OCI-LY3 (cell line): Measurements from ENCODE around the gene VCP.

Experiments
- H2AFZ ChIP-seq: fragments of 200-600, 300-600 bp; shearing (Covaris generic); 2 replicates; pipeline ENCODE4 v1.6.0; 2014; ENCODE audit warnings: antibody characterized with exemption, low read depth, low read length
- H3K27ac ChIP-seq: fragments of 200-600, 300-600 bp; sonication (generic); 2 replicates; pipeline ENCODE4 v1.5.1; 2014; ENCODE audit warnings: mild to moderate bottlenecking, low read length, moderate library complexity, mixed read lengths
- H3K27me3 ChIP-seq: fragments of 200-600, 300-600 bp; sonication (generic); 2 replicates; pipeline ENCODE4 v1.6.1; 2014; ENCODE audit warnings: low read depth, low read length, mixed read lengths
- H3K36me3 ChIP-seq: fragments of 200-600, 300-600 bp; sonication (generic); replicated peaks from 2 replicates; pipeline ENCODE3; 2014; ENCODE audit warnings: low read depth, low read length, mixed read lengths
- H3K4me1 ChIP-seq: fragments of 300-600, 200-600 bp; sonication (generic); 2 replicates; pipeline ENCODE4 v1.6.1; 2014; ENCODE audit warnings: low read length, mixed read lengths
- H3K4me2 ChIP-seq: fragments of 200-600, 300-600 bp; sonication (generic); 2 replicates; pipeline ENCODE4 v1.6.1; 2014; ENCODE audit warnings: low read length, mixed read lengths
- H3K4me3 ChIP-seq: fragments of 300-600, 200-600 bp; sonication (generic); 2 replicates; pipeline ENCODE4 v1.5.1; 2014; ENCODE audit warnings: antibody characterized with exemption, mild to moderate bottlenecking, low read length, moderate library complexity
- H3K79me2 ChIP-seq: fragments of 300-600, 200-600 bp; shearing (Covaris generic); 2 replicates; pipeline ENCODE4 v1.6.1; 2014; ENCODE audit warnings: mild to moderate bottlenecking, low read length, mixed read lengths
- H3K9ac ChIP-seq: fragments of 300-600, 200-600 bp; shearing (Covaris generic); 2 replicates; pipeline ENCODE4 v1.6.0; 2014; ENCODE audit warnings: mild to moderate bottlenecking, low read length, moderate library complexity
- H3K9me3 ChIP-seq: fragments of 200-600, 300-600 bp; shearing (Covaris generic); 2 replicates; pipeline ENCODE4 v1.6.1; 2014; ENCODE audit warnings: low read length, mixed read lengths; ENCODE audit not compliant: insufficient read depth
- H4K20me1 ChIP-seq: fragments of 200-600, 300-600 bp; sonication (generic); 2 replicates; pipeline ENCODE4 v1.6.1; 2016; ENCODE audit warnings: low read length, mixed read lengths; ENCODE audit not compliant: insufficient read depth
- CTCF ChIP-seq: fragments of 200-600, 300-600 bp; sonication (generic); IDR thresholded peaks from 2 replicates; pipeline ENCODE4 v1.5.1; 2014; ENCODE audit warnings: antibody characterized with exemption, low read length, low read depth
- EZH2phosphoT487 ChIP-seq: fragments of 200-600 bp; shearing (Covaris generic); IDR thresholded peaks from 2 replicates; pipeline ENCODE4 v1.6.1; 2018; ENCODE audit warnings: antibody characterized with exemption, mixed run types, low read depth

Gene VCP

GRCh38 chr9:35105571-35106342 is 33.3 kb upstream of the VCP start:
- H2AFZ ChIP-seq: no peak overlapping the region
- H3K27ac ChIP-seq: no peak overlapping the region
- H3K4me2 ChIP-seq: no peak overlapping the region
- no peaks in the 10 kb centered on the region for H3K27me3 ChIP-seq
- H3K4me1 ChIP-seq: peaks cover 18% of the 10 kb centered on the region
- H3K4me3 ChIP-seq: no peak overlapping the region
- no peak for TF ChIP-seq CTCF
- no peak for TF ChIP-seq EZH2phosphoT487
- H4K20me1 ChIP-seq: 0 out of 2 replicates have a peak, but pooled peaks cover 5% of the 10 kb centered on the region
- H3K9me3 ChIP-seq: no peaks in the 10 kb centered on the region
- peaks cover 13% of the 10 kb centered on the region for H3K36me3 ChIP-seq
- H3K79me2 ChIP-seq: peaks cover 19% of the 10 kb centered on the region
- H3K9ac ChIP-seq: no peak overlapping the region

GRCh38 chr9:35105126-35105525 is 32.7 kb upstream of the VCP start:
- H3K9ac ChIP-seq: no peak overlapping the region
- peaks cover 19% of the 10 kb centered on the region for H3K79me2 ChIP-seq
- H4K20me1 ChIP-seq: 0 out of 2 replicates have a peak, but pooled peaks cover under 1% of the 10 kb centered on the region
- H3K4me3 ChIP-seq: no peak overlapping the region
- H3K4me2 ChIP-seq: no peak overlapping the region
- peaks cover 18% of the 10 kb centered on the region for H3K36me3 ChIP-seq
- H3K9me3 ChIP-seq: no peaks in the 10 kb centered on the region
- no peaks in the 10 kb centered on the region for H3K27me3 ChIP-seq
- H3K4me1 ChIP-seq: peaks cover 13% of the 10 kb centered on the region
- H3K27ac ChIP-seq: no peak overlapping the region
- no peak overlapping the region for H2AFZ ChIP-seq
- TF ChIP-seq CTCF (no peak), EZH2phosphoT487 (no peak)

- peaks cover 22% of the 10 kb centered on the region for H3K36me3 ChIP-seq
Measured at GRCh38 chr9:35104586-35104985, 32.2 kb upstream of the VCP start.

More at GRCh38 chr9:35104586-35104985, 32.2 kb upstream of the VCP start:
- no peak overlapping the region for H3K27ac ChIP-seq
- TF ChIP-seq EZH2phosphoT487 (no peak), CTCF (no peak)
- H3K9me3 ChIP-seq: no peaks in the 10 kb centered on the region
- H3K4me2 ChIP-seq: no peak overlapping the region
- H3K4me1 ChIP-seq: peaks cover 13% of the 10 kb centered on the region
- peaks cover 19% of the 10 kb centered on the region for H3K79me2 ChIP-seq
- H3K9ac ChIP-seq: no peak overlapping the region
- H4K20me1 ChIP-seq: no peaks in the 10 kb centered on the region
- H2AFZ ChIP-seq: no peak overlapping the region
- no peaks in the 10 kb centered on the region for H3K27me3 ChIP-seq
- H3K4me3 ChIP-seq: no peak overlapping the region
